ENCODE data around the gene OR4X2. TPM values are rescaled to one million over a fixed set of nuclear protein-coding genes. Genes with fewer than 3 reads are reported as not detected.
"Not testable (repeated sequence)": the region's sequence is repeated elsewhere in the genome, so short reads cannot be mapped to it uniquely, and the experiment has no call there.

The OR4X2 gene, protein sequence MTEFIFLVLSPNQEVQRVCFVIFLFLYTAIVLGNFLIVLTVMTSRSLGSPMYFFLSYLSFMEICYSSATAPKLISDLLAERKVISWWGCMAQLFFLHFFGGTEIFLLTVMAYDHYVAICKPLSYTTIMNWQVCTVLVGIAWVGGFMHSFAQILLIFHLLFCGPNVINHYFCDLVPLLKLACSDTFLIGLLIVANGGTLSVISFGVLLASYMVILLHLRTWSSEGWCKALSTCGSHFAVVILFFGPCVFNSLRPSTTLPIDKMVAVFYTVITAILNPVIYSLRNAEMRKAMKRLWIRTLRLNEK
- total RNA-seq, result not detected

DNA sequence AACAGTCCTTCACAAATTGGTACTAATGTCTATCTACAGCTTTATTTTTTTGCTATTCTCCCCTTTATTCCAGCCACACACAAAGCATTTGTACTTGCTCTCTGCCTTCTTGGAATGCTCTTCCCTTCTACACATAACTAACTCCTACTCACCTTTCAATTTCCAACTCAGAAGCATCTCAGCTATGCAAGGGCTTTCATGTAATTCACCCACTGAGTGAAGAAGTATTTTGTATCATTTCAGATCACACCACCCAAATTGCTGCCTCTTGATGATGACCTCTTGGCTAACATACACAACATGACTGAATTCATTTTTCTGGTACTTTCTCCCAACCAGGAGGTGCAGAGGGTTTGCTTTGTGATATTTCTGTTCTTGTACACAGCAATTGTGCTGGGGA is at the start of gene OR4X2:
OR4X2 (plus strand) TSS at position 301 of the 400 bp plus-strand sequence; CDS start at position 301, 0 bp downstream.
- no peak for DNase-seq

DNA sequence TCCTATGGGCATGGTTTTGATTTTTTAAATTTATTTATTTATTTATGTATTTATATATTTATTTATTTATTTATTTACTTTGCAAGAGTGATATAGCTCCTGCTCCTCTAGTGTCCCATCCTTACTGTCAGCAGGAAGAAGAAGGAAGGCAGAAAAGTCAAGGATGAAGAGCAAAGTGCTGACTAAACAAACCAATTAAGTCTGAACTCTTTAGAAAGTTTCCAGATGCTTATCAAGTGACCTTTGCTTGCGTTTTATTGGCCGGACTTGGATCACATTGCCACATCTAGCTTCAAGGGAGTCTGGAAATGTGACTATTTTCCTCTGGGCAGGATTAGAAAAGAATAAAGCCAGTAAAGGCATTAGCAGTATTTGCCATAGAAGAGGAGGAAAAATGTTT is 37.0 kb upstream of the OR4X2 start:
- no peak for DNase-seq

DNA sequence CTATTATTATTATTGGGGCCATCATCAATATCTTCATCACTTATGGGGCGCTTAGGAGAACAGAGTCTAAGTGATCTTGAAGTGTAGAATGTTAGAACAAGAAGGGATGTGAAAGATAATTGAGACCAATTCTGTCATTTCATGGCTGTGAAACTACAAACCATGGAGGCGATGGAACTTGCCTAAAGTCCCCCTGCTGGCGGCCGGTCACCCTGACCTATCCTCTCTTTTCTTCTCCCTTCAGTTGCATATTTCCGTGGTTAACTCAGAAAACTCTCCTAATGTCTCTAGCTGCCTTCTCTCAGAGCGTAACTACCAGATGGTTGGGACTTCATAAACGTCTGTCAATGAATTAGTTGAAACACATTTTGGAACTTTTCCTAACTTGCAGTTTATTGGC is 34.9 kb upstream of the OR4X2 start:
- DNase-seq, result no peak

DNA sequence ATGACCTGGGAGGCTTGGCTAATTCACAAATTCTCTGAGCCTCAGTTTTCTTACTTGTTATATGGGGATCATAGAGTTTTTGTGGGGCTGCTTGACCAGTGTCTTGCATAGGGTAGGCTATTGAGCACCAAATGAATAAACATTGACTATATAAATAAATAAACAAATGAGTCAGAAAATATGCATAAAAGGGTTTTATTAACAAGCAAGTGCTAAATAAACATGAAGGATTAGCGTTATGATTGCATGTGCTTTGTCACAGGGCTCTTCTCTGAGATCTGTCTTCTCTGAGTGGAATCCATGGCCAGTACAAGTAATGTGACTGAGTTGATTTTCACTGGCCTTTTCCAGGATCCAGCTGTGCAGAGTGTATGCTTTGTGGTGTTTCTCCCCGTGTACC is 28.4 kb upstream of the OR4X2 start, which contains the start of gene OR4B1:
OR4B1 (plus strand) TSS at position 301 of the 400 bp plus-strand sequence; CDS start at position 301, 0 bp downstream.
- no peak for DNase-seq

DNA sequence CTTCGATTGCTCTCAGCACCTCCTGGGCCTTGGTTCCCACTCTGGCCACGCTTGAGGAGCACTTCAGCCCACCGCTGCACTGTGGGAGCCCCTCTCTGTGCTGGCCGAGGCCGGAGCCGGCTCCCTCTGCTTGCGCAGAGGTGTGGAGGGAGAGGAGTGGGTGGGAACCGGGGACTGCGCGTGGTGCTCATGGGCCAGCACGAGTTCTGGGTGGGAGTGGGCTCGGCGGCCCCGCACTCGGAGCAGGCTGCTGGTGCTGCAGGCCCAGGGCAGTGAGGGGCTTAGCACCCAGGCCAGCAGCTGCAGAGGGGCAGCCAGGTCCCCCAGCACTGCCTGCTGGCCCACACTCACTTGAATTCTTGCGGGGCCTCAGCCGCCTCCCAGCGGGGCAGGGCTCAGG is 16.1 kb upstream of the OR4X2 start:
- no peak for DNase-seq

DNA sequence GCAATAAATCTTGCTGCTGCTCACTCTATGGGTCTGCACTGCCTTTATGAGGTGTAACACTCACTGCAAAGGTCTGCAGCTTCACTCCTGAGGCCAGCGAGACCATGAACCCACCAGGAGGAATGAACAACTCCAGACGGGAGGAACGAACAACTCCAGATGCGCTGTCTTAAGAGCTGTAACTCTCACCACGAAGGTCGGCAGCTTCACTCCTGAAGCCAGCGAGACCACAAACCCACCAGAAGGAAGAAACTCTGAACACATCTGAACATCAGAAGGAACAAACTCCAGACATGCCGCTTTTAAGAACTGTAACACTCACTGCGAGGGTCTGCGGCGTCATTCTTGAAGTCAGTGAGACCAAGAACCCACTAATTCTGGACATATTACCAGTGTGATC is 14.8 kb upstream of the OR4X2 start:
- DNase-seq, result not testable (repeated sequence)

DNA sequence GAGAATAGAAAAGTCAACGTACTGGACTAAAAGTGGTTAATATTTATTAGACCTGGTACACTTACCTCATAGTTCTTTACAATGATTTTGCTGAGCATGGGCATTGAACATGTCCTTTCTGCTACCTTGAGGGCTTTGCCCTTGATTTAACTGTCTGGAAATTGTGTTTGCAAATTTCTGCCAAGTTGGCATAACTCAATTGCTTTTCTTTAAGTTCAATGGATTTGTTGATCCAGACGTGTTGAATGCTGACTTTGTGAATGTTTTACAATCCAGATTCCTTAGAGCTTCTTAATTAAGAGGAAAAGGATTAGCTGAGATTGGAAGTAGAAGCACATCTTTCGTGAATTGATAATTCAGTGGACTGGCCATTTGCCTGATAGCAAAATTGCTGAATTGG is 7.2 kb upstream of the OR4X2 start:
- no peak for DNase-seq

DNA sequence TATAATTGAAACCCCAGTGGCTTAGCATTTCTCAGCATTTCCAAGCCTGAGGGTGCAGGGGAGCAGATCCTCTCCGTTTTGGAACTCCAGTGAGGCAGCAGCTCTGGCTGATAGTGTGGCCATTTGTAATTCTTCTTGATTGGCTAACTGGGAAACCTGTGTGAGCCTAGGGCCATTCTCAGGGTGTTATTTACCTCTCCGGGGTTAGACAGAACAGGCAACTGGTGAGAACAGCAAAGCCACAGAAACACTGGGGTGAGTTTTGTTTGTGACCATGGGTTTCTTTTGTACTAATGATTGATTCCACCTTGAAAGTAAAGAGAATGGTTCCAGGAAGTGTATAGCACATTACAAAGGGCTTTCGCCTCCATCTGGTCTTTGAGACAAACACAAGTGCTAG is 2.4 kb upstream of the OR4X2 start:
- no peak for DNase-seq

DNA sequence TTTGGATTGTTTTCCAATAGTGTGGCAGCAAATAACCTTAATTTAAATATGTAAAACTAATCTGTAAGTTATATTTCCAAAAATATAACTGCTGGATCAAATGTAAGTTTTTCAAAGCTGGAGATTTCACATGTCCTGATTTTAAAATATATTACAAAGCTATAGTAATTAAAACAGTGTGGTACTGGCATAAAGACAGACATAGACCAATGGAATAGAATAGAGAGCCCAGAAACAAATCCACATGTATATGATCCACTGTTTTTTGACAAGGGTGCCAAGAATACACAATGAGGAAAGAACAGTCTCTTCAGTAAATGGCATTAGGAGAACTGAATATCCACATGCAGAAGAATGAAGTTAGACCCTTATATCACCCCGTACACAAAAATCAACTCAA is 4.0 kb downstream of the OR4X2 start:
- no peak for DNase-seq

DNA sequence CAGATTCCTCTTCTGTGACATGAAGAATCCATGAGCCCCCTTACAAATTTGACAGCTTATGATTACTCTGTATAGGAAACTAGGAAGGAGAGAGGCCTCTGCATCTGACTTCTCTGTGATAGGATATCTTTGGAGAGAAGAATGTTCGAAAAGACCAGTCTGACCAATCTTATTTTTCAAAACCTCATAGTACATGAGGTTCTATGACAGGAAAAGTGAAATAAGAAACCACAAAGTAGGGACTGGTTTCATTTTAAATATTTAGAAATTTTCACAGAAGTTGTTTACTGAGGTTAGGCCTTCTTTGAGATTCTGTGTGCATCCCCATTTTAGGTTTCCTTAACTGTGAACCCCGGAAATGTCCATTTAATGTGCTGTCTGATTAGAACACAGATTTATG is 16.7 kb downstream of the OR4X2 start:
- no peak for DNase-seq

DNA sequence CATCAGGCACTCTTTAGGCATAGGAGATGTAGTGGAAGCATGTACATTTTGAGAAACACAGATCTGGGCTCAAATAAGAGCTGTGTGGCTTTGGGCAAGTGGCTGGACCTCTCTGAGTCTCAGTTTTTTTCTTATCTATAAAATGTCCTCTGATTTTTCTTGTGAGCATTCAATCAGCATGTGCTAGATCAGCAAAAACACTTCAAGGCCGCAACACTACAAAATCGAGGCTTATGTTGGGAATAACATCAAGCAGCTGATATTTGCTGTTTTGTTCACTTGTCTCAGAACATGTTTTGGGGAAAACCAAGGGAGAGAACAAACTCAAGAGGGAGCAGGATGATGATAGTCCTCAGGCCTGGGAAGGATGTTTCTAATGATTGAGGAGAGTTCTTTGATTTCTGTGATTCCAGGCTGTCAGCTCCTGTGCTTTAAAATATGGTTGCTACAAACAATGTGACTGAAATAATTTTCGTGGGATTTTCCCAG is 18.6 kb downstream of the OR4X2 start, which contains the start of gene OR4X1:
OR4X1 (plus strand) TSS at position 439 of the 489 bp plus-strand sequence; CDS start at position 439, 0 bp downstream.
- no peak for DNase-seq

DNA sequence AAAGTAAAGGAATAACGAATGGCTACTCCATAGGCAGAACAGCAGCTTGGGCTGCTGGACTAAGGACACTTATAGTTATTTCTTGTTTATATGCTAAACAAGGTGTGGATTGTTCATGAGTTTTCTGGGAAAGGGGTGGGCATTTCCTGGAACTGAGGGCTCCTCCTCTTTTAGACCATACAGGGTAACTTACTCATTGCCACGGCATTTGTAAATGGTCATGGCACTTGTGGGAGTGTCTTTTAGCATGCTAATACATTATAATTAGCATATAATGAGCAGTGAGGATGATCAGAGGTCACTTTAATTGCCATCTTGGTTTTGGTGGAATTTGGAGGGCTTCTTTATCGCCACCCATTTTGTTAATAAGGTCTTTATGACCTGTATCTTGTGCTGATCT is 25.7 kb downstream of the OR4X2 start:
- no peak for DNase-seq

DNA sequence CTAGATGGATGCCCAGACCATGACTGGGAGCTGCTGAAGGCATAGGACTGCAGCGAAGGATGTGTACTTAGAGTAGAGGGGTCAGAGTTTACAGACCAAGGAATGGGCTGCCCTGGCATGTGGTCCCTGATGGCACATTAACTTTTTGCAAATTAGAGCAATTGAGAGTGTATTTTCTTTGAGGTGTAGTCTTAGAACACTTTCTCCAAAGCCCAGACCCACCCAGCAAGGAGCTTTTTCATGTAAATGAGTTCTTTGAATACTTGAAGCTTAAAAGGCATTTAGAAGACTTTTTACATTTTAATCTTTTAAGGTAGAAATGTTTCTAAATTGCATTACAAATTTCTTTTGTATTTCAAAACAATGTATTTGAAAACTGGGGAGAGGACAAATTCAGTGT is 27.7 kb downstream of the OR4X2 start:
- DNase-seq, result no peak

Other genes starting within 250 kb of the OR4X2 start
- not detected for gene OR4B1, start 28.3 kb upstream of the OR4X2 start, total RNA-seq
- not detected for gene OR4X1, start 18.8 kb downstream of the OR4X2 start, total RNA-seq
- gene OR4S1, start 61.1 kb downstream of the OR4X2 start, total RNA-seq, result not detected
- not detected for gene OR4C3, start 79.8 kb downstream of the OR4X2 start, total RNA-seq
- not detected for gene OR4C5, start 121.4 kb downstream of the OR4X2 start, total RNA-seq
- not detected for gene OR4A47, start 243.7 kb downstream of the OR4X2 start, total RNA-seq

Data from tongue (tissue), 2 donors.